GM18508 (cell line): ENCODE results near the gene DENND5B.
"Not testable (repeated sequence)": the region's sequence is repeated elsewhere in the genome, so short reads cannot be mapped to it uniquely, and the experiment has no call there.

Source experiments
- ATAC-seq: cut with Tn5 transposase; IDR thresholded peaks from one replicate; pipeline ENCODE4 v1.9.1; 2021; ENCODE audit warnings: moderate number of reproducible peaks; ENCODE audit not compliant: insufficient read depth, unreplicated experiment

DENND5B gene

GRCh38 chr12:31594681-31595080 is 3.7 kb upstream of the DENND5B start:
- no peak for ATAC-seq

GRCh38 chr12:31591380-31591901 is 505 bp upstream of the DENND5B start:
- no peak for ATAC-seq

GRCh38 chr12:31589904-31590641 is 863 bp downstream of the DENND5B start:
- no peak for ATAC-seq

GRCh38 chr12:31589598-31589903 is 1.4 kb downstream of the DENND5B start:
- ATAC-seq: no peak

GRCh38 chr12:31588976-31589375 is 2.0 kb downstream of the DENND5B start:
- no peak for ATAC-seq

GRCh38 chr12:31586728-31587127 is 4.2 kb downstream of the DENND5B start:
- ATAC-seq: no peak

GRCh38 chr12:31585895-31586294 is 5.0 kb downstream of the DENND5B start:
- ATAC-seq: no peak

- no peak for ATAC-seq
Measured at GRCh38 chr12:31585271-31585670, 5.7 kb downstream of the DENND5B start.

- ATAC-seq: no peak
Measured at GRCh38 chr12:31584782-31585181, 6.2 kb downstream of the DENND5B start.

- ATAC-seq: no peak
Measured at GRCh38 chr12:31583878-31584277, 7.1 kb downstream of the DENND5B start.

GRCh38 chr12:31582155-31582554 is 8.8 kb downstream of the DENND5B start:
- ATAC-seq: no peak

- no peak for ATAC-seq
Measured at GRCh38 chr12:31578632-31579031, 12.3 kb downstream of the DENND5B start.

GRCh38 chr12:31574803-31575575 is 15.9 kb downstream of the DENND5B start:
- no peak for ATAC-seq

GRCh38 chr12:31574367-31574766 is 16.6 kb downstream of the DENND5B start:
- ATAC-seq: not testable (repeated sequence)

GRCh38 chr12:31572900-31573600 is 17.9 kb downstream of the DENND5B start:
- no peak for ATAC-seq

GRCh38 chr12:31570880-31571279 is 20.1 kb downstream of the DENND5B start:
- no peak for ATAC-seq

GRCh38 chr12:31569517-31569916 is 21.4 kb downstream of the DENND5B start:
- not testable (repeated sequence) for ATAC-seq

- ATAC-seq: no peak
Measured at GRCh38 chr12:31568498-31568897, 22.4 kb downstream of the DENND5B start.

- ATAC-seq: no peak
Measured at GRCh38 chr12:31567029-31567428, 23.9 kb downstream of the DENND5B start.

- no peak for ATAC-seq
Measured at GRCh38 chr12:31566547-31566946, 24.4 kb downstream of the DENND5B start.
